GM10248 (cell line): ENCODE measurements around the gene TPCN2.

Source experiments
- CTCF ChIA-PET: fragments of 300-600 bp; sonication (Branson Sonifier 250); formaldehyde crosslinking; extraction: SDS; loops from one replicate; lab custom pipeline; 2021; ENCODE audit warnings: antibody characterized with exemption; lab: Yijun Ruan, JAX
- POLR2A ChIA-PET: fragments of 350-650 bp; sonication (Branson Sonifier 250); formaldehyde crosslinking; extraction: SDS; loops from one replicate; lab custom pipeline; 2020; ENCODE audit warnings: antibody characterized with exemption; lab: Yijun Ruan, JAX
- DNase-seq: peaks from one replicate; pipeline ENCODE4 v3.0.0; 2012; ENCODE audit errors: extremely low spot score
- CTCF ChIP-seq: IDR thresholded peaks from 2 replicates; pipeline ENCODE4 v1.5.1; 2012; ENCODE audit warnings: mild to moderate bottlenecking, low read depth; ENCODE audit errors: extremely low read depth, missing control alignments, control extremely low read depth

The TPCN2 gene

GRCh38 chr11:69060806-69061712 lies 12.3 kb downstream of the TPCN2 start:
- DNase-seq = no peak
- TF ChIP-seq CTCF = no peak
- ChIA-PET POLR2A (no interaction called here), CTCF (interaction anchor here (1.1 to 1.5 kb wide), 2 partner anchors 9 to 16 kb away, joined by 3 to 4 read pairs; no protein-coding TSS in a partner anchor)

GRCh38 chr11:69061713-69062053 lies 13.0 kb downstream of the TPCN2 start:
- CTCF ChIA-PET = interaction anchor here (1.1 to 1.5 kb wide), 2 partner anchors 9 to 17 kb away, joined by 3 to 4 read pairs; no protein-coding TSS in a partner anchor
- POLR2A ChIA-PET = no interaction called here
- TF ChIP-seq CTCF = no peak

GRCh38 chr11:69062169-69062855 lies 13.6 kb downstream of the TPCN2 start:
- TF ChIP-seq CTCF = no peak
- POLR2A ChIA-PET = no interaction called here
- DNase-seq = no peak
- CTCF ChIA-PET = no interaction called here

More at GRCh38 chr11:69061713-69062053, 13.0 kb downstream of the TPCN2 start:
- DNase-seq = no peak

GRCh38 chr11:69062873-69063651 lies 14.3 kb downstream of the TPCN2 start:
- CTCF ChIA-PET = no interaction called here
- POLR2A ChIA-PET = no interaction called here
- no peak for TF ChIP-seq CTCF
- no peak for DNase-seq

- CTCF ChIA-PET = no interaction called here
- TF ChIP-seq CTCF = no peak
- no peak for DNase-seq
- POLR2A ChIA-PET = no interaction called here
Observed at GRCh38 chr11:69063652-69064260, 15.0 kb downstream of the TPCN2 start.
